Measurements from ENCODE around the gene OGFOD2.

Gene OGFOD2

DNA sequence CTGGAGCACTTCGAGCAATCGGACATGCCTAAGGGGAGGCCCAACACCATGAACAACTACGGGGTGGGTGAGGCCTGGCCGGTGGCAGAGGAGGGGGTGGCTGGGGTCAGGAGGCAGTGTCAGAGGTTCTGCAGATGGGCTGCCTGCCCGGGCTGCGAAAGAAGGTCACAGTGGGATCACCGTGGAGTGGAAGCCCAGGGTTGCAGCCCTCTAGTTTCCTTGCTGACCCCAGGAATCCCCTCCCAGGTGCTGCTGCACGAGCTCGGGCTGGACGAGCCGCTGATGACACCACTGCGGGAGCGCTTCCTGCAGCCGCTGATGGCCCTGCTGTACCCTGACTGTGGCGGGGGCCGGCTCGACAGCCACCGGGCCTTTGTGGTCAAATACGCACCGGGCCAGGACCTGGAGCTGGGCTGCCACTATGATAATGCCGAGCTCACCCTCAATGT, 3.5 kb downstream of the OGFOD2 start (continued):
- TF ChIP-seq, protein P1, sequence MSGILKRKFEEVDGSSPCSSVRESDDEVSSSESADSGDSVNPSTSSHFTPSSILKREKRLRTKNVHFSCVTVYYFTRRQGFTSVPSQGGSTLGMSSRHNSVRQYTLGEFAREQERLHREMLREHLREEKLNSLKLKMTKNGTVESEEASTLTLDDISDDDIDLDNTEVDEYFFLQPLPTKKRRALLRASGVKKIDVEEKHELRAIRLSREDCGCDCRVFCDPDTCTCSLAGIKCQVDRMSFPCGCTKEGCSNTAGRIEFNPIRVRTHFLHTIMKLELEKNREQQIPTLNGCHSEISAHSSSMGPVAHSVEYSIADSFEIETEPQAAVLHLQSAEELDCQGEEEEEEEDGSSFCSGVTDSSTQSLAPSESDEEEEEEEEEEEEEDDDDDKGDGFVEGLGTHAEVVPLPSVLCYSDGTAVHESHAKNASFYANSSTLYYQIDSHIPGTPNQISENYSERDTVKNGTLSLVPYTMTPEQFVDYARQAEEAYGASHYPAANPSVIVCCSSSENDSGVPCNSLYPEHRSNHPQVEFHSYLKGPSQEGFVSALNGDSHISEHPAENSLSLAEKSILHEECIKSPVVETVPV (CRISPR knock-in tag; IDR thresholded peaks at IDR 0.05): no peak

DNA sequence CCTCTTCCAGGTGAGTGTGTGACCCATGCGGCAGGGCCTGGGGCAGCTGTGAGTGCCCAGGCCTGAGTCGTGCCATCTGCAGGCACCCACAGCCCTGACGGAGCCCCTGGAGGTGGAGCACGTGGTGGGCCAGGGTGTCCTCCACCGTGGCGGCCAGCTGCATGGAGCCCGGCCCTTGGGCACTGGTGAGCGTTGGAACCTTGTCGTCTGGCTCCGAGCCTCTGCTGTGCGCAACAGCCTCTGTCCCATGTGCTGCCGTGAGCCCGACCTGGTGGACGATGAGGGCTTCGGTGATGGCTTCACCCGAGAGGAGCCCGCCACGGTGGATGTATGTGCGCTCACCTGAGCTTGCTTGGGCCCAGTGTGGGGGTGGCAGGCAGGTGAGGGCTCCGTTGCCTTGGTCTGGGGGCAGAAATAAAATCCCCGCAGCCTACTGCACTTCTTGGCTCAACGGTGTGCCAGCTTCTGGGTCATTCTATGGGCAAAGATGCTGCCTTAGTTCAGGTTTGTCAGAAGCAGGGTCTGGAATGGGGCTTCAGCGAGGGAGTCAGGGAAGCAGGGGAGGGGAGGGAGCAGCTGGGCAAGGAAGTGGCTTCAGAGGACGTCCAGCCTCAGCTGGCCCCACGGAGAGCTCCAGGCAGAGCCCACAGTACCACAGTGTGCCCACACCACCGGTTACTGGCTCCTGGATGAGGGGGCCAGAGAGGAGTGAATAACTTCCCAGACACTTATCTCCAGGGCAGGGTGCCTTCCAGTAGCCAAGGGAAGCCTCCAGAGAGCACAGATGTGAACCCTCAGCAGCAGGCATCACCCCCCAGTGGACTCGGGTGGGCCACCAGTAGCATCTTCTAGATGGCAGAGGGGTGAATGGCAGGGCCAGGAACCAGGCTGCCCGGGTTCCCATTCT, 4.2 kb downstream of the OGFOD2 start:
- TF ChIP-seq, protein P1 (CRISPR knock-in tag; IDR thresholded peaks at IDR 0.05): no peak
- ATAC-seq: no peak

DNA sequence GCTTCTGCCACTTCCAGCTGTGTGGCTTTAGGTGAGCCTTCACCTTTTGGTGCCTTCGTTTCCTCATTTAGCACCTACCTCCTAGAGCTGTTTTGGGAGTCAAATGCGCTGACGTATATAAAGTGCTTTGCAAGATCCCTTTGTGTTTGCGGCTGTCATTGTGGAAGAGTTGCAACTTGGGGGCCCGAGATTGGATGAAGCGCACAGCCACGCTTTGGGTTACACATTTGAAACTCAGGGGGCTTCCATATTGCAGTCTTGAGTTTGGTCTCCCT, 4.8 kb downstream of the OGFOD2 start:
- TF ChIP-seq ARNTL (CRISPR knock-in tag; IDR thresholded peaks at IDR 0.05; ENCODE audit: borderline replicate concordance, low read depth) (no peak), PPARA (CRISPR knock-in tag; IDR thresholded peaks at IDR 0.05; ENCODE audit: borderline replicate concordance) (no peak), ZNF70 (CRISPR knock-in tag; IDR thresholded peaks at IDR 0.05) (no peak), OSR1 (CRISPR knock-in tag; IDR thresholded peaks at IDR 0.05) (no peak), TCF4 (CRISPR knock-in tag; IDR thresholded peaks at IDR 0.05; ENCODE audit: borderline replicate concordance) (no peak), ZFP30 (CRISPR knock-in tag; IDR thresholded peaks at IDR 0.05) (no peak), ZNF565 (CRISPR knock-in tag; conservative IDR thresholded peaks at IDR 0.05; ENCODE audit: low read depth) (no peak)
- TF ChIP-seq, protein P2, sequence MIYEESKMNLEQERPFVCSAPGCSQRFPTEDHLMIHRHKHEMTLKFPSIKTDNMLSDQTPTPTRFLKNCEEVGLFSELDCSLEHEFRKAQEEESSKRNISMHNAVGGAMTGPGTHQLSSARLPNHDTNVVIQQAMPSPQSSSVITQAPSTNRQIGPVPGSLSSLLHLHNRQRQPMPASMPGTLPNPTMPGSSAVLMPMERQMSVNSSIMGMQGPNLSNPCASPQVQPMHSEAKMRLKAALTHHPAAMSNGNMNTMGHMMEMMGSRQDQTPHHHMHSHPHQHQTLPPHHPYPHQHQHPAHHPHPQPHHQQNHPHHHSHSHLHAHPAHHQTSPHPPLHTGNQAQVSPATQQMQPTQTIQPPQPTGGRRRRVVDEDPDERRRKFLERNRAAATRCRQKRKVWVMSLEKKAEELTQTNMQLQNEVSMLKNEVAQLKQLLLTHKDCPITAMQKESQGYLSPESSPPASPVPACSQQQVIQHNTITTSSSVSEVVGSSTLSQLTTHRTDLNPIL (CRISPR knock-in tag; IDR thresholded peaks at IDR 0.05; ENCODE audit: low read depth): no peak
- TF ChIP-seq, protein P3, sequence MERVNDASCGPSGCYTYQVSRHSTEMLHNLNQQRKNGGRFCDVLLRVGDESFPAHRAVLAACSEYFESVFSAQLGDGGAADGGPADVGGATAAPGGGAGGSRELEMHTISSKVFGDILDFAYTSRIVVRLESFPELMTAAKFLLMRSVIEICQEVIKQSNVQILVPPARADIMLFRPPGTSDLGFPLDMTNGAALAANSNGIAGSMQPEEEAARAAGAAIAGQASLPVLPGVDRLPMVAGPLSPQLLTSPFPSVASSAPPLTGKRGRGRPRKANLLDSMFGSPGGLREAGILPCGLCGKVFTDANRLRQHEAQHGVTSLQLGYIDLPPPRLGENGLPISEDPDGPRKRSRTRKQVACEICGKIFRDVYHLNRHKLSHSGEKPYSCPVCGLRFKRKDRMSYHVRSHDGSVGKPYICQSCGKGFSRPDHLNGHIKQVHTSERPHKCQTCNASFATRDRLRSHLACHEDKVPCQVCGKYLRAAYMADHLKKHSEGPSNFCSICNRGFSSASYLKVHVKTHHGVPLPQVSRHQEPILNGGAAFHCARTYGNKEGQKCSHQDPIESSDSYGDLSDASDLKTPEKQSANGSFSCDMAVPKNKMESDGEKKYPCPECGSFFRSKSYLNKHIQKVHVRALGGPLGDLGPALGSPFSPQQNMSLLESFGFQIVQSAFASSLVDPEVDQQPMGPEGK (CRISPR knock-in tag; IDR thresholded peaks at IDR 0.05; ENCODE audit: borderline replicate concordance): no peak
- TF ChIP-seq, protein P1 (CRISPR knock-in tag; IDR thresholded peaks at IDR 0.05): no peak
- no peak for ATAC-seq

DNA sequence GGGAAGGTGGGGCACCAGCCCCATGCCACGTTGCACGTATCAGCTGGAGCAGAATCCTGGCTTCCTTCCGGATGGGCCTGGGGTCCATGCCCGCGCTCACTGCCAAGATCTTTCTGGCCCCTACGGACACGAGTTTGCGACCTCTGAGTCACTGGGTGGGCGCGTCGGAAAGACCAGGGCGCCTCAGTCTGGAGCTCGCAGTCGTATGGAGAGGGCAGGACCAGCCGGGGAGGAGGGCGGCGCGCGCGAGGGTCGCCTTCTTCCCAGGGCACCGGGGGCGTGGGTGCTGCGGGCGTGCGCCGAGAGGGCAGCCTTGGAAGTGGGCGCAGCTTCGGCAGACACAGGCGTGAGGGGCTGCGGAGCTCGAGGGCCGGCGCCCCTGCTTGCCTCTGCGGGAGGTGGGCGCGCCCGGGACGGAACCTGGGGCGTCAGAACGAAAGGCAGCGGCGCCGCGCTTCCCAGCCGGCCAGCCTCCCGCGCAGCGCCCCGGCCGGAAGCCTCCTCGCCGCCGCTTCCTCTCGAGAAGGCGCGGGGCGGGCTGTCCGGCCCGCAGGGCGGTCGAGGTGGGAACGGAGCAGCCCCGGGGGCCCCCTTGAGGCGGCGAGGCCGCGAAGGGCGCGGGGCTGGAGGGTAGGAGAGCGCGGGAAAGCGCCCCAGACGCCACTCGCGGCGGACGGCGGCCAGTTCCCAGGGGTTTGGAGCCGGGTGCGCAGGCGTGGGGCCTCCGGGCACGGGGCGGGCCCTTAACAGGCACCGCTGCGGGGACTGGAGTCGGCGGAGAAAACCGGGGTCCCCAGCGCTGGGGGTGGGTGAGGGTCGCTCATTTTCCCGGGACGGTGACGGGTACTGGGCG, 5.4 kb downstream of the OGFOD2 start, which contains the start of gene ARL6IP4:
TSS of gene ARL6IP4 (plus strand) at position 499 of the 853 bp plus-strand sequence. CDS start 459 bp downstream, outside the sequence.
- TF ChIP-seq ZNF8 (CRISPR knock-in tag; IDR thresholded peaks at IDR 0.05): no peak
- no peak for TF ChIP-seq PPARA (CRISPR knock-in tag; IDR thresholded peaks at IDR 0.05; ENCODE audit: borderline replicate concordance)
- TF ChIP-seq, protein P4, sequence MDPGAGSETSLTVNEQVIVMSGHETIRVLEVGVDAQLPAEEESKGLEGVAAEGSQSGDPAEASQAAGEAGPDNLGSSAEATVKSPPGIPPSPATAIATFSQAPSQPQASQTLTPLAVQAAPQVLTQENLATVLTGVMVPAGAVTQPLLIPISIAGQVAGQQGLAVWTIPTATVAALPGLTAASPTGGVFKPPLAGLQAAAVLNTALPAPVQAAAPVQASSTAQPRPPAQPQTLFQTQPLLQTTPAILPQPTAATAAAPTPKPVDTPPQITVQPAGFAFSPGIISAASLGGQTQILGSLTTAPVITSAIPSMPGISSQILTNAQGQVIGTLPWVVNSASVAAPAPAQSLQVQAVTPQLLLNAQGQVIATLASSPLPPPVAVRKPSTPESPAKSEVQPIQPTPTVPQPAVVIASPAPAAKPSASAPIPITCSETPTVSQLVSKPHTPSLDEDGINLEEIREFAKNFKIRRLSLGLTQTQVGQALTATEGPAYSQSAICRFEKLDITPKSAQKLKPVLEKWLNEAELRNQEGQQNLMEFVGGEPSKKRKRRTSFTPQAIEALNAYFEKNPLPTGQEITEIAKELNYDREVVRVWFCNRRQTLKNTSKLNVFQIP (CRISPR knock-in tag; IDR thresholded peaks at IDR 0.05; ENCODE audit: borderline replicate concordance, low read depth): no peak
- TF ChIP-seq RARB (CRISPR knock-in tag; IDR thresholded peaks at IDR 0.05): no peak
- TF ChIP-seq, protein P1 (CRISPR knock-in tag; IDR thresholded peaks at IDR 0.05): no peak
- TF ChIP-seq ESRRG (CRISPR knock-in tag; IDR thresholded peaks at IDR 0.05): peak; percentile 36; the same call in 1 of the 2 replicates
- TF ChIP-seq ARNTL (CRISPR knock-in tag; IDR thresholded peaks at IDR 0.05; ENCODE audit: borderline replicate concordance, low read depth): no peak
- peak; percentile 99 for TF ChIP-seq ZFP3 (CRISPR knock-in tag; IDR thresholded peaks at IDR 0.05)
- ATAC-seq: peak; percentile 80
